ENCODE data around the gene EXO1. TPM values are rescaled to one million over a fixed set of nuclear protein-coding genes. Genes with fewer than 3 reads are reported as not detected.

EXO1 gene
- total RNA-seq, 4 donors from 2014 or later: 0.68 to 2.4 (median 0.88) TPM; not detected in 1

GRCh38 chr1:241825581-241825980, 22.4 kb upstream of the EXO1 start:
- TF ChIP-seq CTCF (IDR thresholded peaks at IDR 0.05; ENCODE audit: low read depth): no peak

DNA sequence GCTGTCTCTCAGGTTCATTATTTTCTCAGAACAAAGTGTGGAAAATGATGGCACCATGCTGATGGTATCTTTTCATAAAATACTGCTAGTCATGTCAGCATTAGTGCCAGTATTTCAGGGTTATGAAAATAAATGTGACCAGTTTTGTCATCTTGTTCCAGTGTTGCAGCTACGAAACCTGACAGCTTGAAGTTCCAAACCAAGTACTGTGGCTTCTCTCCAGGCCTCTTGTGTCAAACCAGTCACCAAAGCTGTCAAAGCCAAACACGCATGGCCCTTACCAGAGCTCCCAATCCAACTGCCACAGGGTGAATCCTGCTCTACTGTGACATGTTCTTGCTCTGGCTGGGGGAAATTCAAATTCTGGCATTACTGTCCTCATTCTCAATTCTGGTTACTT, 20.7 kb upstream of the EXO1 start:
- TF ChIP-seq CTCF (IDR thresholded peaks at IDR 0.05; ENCODE audit: low read depth): no peak

DNA sequence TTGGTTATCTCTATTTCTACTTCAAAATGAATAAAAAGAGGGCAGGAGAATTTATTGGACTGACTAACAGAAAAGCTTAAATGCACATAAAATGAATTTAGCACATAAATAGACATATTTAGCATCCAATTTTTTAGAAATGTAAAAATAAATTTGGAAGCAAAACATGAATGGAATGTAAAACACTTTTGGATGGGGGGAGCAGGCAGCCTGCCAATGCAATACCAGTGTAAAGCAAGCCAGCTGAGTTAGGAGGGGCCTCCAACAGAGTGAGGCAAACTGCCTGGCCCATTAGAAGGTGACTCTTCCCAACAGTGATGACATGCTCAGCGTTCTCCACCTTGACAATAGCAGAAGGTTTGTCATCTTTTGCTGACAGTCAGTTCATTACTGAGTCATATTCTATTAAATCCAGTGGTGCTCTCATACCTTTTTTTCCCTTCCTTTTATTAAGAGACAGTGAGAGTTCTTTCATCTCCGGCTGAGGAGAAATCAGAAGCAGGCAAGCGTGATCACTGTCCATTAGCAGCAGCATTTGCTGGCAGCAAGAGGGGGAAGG, 19.5 kb upstream of the EXO1 start:
- no peak for TF ChIP-seq CTCF (IDR thresholded peaks at IDR 0.05; ENCODE audit: low read depth)

GRCh38 chr1:241829468-241829867, 18.5 kb upstream of the EXO1 start:
- no peak for TF ChIP-seq CTCF (IDR thresholded peaks at IDR 0.05; ENCODE audit: low read depth)

GRCh38 chr1:241834733-241835377, 13.1 kb upstream of the EXO1 start:
- TF ChIP-seq CTCF (IDR thresholded peaks at IDR 0.05; ENCODE audit: low read depth): no peak

- TF ChIP-seq CTCF (IDR thresholded peaks at IDR 0.05; ENCODE audit: low read depth): no peak
Measured at GRCh38 chr1:241836941-241837340, 11.1 kb upstream of the EXO1 start.

DNA sequence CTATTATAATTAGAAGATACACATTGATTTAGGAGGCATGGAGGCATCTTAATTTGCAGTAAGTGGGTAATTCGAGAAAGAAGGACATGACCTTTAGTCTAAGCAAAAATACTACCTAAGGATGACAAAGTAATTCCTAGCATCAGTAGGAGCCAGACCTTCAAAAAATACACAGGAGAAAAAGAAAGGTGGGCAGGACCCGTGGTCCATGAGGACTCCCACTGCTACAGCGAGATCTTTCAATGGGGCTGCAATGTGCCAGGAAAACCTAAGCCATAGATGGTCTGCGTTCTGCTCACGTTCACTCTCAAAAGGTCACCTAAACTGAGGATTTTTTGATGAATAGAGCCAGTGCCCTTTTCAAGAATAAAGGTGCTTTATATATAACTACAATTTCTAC, 10.6 kb upstream of the EXO1 start:
- no peak for TF ChIP-seq CTCF (IDR thresholded peaks at IDR 0.05; ENCODE audit: low read depth)
